NCI-H510A treated with DMSO at 0.1 percent for 48 hours (cell line): Measurements from ENCODE around the gene CTSS.
"Not testable (repeated sequence)": the region's sequence is repeated elsewhere in the genome, so short reads cannot be mapped to it uniquely, and the experiment has no call there.

Experiments used
- DNase-seq: peaks from one replicate; lab custom pipeline; 2025; lab: John Stamatoyannopoulos, UW

CTSS gene

GRCh38 chr1:150765296-150765976, at the start of gene CTSS:
CTSS (minus strand) TSS chr1:150765778; CDS start chr1:150764763, 1,015 bp downstream.
- peak; percentile 44 for DNase-seq

- DNase-seq = peak; percentile 75
These were observed 47.6 kb upstream of the CTSS start for GRCh38 chr1:150813028-150813707.

DNA sequence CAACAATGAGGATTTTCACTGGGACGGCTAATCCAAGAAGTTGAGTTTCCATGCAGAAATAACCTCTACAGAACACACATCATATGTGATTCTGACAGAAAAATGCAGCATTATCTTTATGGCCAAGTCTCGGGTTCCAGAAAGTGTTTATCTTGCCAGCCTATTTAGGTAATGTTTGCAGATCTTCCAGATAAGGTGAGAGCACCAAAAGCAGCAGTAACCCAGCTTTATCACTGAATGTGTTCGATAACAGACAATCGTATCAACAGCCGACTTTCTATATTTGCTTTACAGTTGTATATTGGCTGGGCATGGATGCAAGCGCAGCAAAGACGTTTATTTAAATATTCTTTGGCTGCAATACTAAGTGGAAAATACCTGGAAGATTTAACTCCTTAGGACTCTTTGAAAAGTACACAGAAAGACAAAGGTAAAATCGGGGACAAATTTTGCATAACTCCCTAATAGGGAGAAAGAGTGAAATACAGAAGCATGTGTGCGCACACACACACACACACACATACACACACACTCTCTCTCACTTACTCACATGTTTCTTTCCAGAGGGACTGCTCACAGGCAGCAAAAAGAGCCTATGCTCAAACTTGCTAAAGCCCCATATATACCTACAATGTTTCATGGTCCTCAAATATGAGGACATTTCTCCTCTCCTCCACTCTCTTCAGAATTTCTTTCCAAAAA, 45.5 kb upstream of the CTSS start:
- no peak for DNase-seq

- no peak for DNase-seq
These were observed 44.1 kb upstream of the CTSS start for GRCh38 chr1:150809651-150810050.

GRCh38 chr1:150808846-150809245, 43.3 kb upstream of the CTSS start:
- no peak for DNase-seq

DNA sequence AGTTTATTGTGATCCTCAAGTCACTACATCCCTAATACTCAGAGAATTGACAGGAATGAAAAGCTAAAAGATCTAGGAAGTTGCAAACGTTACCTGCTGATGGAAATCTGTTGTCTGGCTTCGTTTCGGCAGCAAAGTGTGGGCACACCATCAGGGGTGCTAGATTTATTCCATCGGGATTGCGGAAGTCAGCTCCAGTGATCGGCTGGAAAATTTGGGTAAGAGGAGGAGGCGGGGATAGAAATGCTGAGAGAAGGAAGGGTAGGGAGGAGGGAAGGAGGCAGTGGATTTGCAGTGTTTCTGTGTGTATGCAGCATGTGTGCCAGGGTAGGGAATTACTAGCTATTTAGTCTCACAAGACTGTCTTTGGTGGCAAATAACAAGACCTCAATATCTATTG, 42.5 kb upstream of the CTSS start, which contains the start of gene CTSK:
CTSK (minus strand) TSS at position 140 of the 400 bp plus-strand sequence. CDS start 1,455 bp downstream, outside the sequence.
- no peak for DNase-seq

- DNase-seq = no peak
These were observed 41.9 kb upstream of the CTSS start for GRCh38 chr1:150807249-150808023.

DNA sequence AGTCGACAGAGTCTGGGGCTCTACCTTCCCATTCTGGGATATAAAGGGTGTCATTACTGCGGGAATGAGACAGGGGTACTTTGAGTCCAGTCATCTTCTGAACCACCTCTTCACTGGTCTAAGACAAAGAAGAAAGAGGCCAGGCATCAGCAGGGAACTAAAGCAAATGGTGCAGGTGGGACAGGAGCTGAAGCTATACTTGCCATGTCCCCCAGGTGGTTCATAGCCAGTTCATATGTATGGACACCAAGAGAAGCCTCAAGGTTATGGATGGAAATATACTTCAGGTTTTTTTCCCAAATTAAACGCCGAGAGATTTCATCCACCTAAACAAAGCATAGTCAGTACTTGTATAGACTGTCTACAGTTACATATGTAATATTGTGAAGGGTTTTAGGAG, 40.3 kb upstream of the CTSS start:
- DNase-seq = no peak

DNA sequence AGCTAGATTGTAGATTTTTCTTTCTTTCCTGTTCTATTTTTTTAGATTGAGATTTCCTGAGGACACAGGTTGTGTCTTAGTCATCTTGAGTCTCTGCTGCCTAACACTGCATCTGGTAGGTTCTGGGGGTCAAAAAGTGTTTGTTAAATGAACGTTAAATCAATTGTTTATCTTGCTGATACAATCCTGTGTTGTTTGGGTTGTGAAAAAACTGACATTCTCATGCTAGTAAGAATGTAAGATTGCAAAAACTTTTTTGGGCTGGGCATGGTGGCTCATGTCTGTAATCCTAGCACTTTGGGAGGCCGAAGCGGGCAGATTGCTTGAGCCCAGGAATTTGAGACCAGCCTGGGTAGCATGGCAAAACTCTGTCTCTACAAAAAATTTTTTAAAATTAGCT, 39.1 kb upstream of the CTSS start:
- no peak for DNase-seq

DNA sequence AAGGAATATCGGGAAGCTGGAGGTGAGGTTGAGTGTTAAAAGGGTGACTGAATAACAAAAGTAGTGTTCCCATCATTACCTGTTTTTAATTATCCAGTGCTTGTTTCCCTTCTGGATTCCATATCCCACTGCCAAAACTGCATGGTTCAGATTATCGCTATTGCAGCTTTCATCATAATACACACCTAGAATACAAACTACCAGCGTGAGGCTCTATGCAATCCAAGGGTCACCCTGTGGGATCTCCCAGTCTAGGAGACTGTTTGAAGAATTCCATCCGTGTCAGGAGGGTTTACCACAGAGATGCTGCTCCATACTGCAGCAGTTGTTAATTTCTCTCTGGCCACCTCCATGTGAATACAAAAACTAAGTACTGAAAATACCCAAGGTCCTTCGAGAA, 33.5 kb upstream of the CTSS start:
- no peak for DNase-seq

DNA sequence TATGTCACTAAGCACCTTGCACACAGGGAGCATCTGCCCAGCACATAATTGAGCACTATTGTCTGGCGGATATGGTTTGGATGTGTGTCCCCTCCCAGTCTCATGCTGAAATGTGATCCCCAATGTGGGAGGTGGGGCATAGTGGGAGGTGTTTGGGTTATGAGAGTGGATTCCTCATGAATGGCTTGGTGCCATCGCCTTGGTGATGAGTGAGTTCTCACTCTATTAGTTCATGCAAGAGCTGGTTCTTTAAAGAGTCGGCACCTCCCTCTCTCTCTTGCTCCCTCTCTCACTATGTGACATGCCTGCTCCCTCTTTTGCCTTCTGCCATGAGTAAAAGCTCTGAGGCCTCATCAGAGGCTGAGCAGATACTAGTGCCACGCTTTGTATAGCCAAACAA, 32.9 kb upstream of the CTSS start:
- peak; percentile 91 for DNase-seq

DNA sequence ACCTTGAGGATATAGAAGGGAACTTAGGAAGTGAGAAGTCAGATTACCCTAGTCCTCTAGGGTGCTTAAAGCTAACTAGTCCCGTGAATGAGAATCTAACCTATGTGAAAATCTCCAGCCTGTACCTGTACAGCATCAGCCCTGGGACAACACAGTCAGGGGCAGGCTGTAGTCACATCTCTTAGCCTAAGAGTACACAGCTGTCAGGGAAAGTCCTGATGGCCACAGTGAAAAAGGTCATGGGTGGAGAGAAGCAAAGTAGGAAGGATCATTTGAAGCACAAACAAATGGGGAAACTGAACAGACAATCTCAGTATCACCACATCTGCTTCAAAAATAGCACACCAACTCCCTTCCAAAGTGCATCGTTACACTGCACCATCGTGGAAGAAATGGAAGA, 30.8 kb upstream of the CTSS start:
- no peak for DNase-seq

- DNase-seq = not testable (repeated sequence)
These were observed 28.2 kb upstream of the CTSS start for GRCh38 chr1:150793778-150794177.

GRCh38 chr1:150793221-150793620, 27.6 kb upstream of the CTSS start:
- no peak for DNase-seq

GRCh38 chr1:150791585-150791984, 26.0 kb upstream of the CTSS start:
- no peak for DNase-seq

DNA sequence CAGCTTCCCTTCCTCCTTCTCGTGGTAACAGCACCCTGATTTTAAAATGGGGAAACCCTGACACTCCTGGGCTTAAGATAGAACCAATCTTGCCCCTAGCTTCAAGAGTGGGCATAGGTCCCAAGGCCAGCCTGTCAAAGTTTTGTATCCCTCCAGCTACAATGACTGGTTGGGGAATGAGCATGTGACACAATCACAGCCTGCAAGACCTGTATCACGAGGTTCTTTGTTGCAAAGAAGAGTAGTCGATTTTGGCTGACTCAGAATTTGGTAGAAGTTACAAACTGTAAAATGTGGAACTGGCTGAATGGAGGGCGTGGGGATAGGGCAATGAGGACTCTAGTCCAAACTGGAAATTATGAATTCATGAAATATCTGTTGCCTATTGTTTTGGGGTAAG, 23.8 kb upstream of the CTSS start:
- no peak for DNase-seq

GRCh38 chr1:150788946-150789345, 23.4 kb upstream of the CTSS start:
- no peak for DNase-seq

DNA sequence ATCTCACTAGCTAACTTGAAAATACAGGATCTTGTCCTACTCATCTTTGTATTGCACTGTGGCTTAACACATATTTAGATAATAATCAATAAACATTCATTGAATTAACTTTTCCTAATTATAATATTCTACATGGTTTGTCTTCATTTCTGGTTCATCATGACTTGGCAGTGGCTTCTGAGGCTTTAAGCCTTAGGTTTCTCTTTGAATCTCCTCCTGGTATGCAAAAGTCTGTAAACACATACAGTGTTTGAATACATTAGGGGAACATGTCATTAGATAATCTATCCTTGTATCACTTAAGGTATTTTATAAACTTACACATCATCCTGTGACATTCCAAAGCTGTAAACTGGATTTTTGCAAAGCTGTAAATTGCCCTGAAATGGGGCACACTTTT, 21.9 kb upstream of the CTSS start:
- no peak for DNase-seq

GRCh38 chr1:150780510-150780909, 14.9 kb upstream of the CTSS start:
- no peak for DNase-seq

- no peak for DNase-seq
These were observed 12.8 kb upstream of the CTSS start for GRCh38 chr1:150778409-150778808.

- DNase-seq = no peak
These were observed 12.0 kb upstream of the CTSS start for GRCh38 chr1:150777544-150777943.

GRCh38 chr1:150775931-150776505, 10.4 kb upstream of the CTSS start:
- DNase-seq = not testable (repeated sequence)
